HepG2 (cell line): ENCODE results near the gene MMP28. TPM values are rescaled to one million over a fixed set of nuclear protein-coding genes. Genes with fewer than 3 reads are reported as not detected.

Source experiments
- ATAC-seq: fragments of 200-7000 bp; cut with Tn5 transposase; 3 replicates; pipeline ENCODE4 v1.9.1; 2020; ENCODE audit warnings: mild to moderate bottlenecking, moderate library complexity
- BruUV-seq: library from RNA; stranded (reverse); fragments of 400-500 nt; replicated peaks from 2 replicates; lab custom pipeline; 2021; lab: Mats Ljungman, UMichigan
- CTCF ChIA-PET: fragments of 300-600 bp; formaldehyde crosslinking; extraction: SDS; loops from one replicate; lab custom pipeline; 2021; ENCODE audit warnings: low total read pairs, inconsistent platforms, low intra/inter-chr PET ratio; lab: Yijun Ruan, JAX
- POLR2A ChIA-PET: fragments of 350-600 bp; sonication (Branson Sonifier 250); formaldehyde crosslinking; loops from one replicate; lab custom pipeline; 2020; ENCODE audit warnings: antibody characterized with exemption, inconsistent platforms; lab: Yijun Ruan, JAX
- DNase-seq: peaks from one replicate; pipeline ENCODE4 v3.0.0-alpha.2; 2015; ENCODE audit warnings: low spot score
- FAIRE-seq: peaks from 3 replicates; lab custom pipeline; 2011; peaks lifted over from hg19 to GRCh38; lab: Jason Lieb, UNC
- H2AFZ ChIP-seq: one replicate; pipeline ENCODE4 v1.6.1; 2011; ENCODE audit warnings: low read length, inconsistent platforms
- H3K27ac ChIP-seq: fragments of 300-600 bp; 3 replicates; pipeline ENCODE4 v1.8.0; 2011; ENCODE audit warnings: mixed run types, mild to moderate bottlenecking, mixed read lengths, low read length, inconsistent platforms; ENCODE audit not compliant: insufficient read depth; ENCODE audit errors: extremely low read length
- H3K27me3 ChIP-seq, 2 experiments: fragments of 200-600 bp in 1 of 2; 2 replicates in 1 of 2; 3 replicates in 1 of 2; pipeline versions ENCODE4 v1.6.0 to v1.8.0; 2011; ENCODE audit warnings: low read length in 2 of 2, mild to moderate bottlenecking in 2 of 2, moderate library complexity in 2 of 2, inconsistent platforms in 1 of 2; ENCODE audit not compliant: insufficient read depth in 2 of 2, control insufficient read depth in 1 of 2
- H3K36me3 ChIP-seq, 2 experiments: fragments of 200-600 bp in 1 of 2; replicated peaks in 1 of 2; 2 replicates in 1 of 2; 3 replicates in 1 of 2; pipeline versions ENCODE4 v1.5.1 to v1.8.0; 2011; ENCODE audit warnings: low read length in 2 of 2, inconsistent platforms in 1 of 2; ENCODE audit not compliant: insufficient read depth in 2 of 2, control insufficient read depth in 1 of 2
- H3K4me1 ChIP-seq: 2 replicates; pipeline ENCODE4 v1.5.1; 2012; ENCODE audit warnings: low read length, inconsistent platforms; ENCODE audit not compliant: insufficient read depth
- H3K4me2 ChIP-seq: 2 replicates; pipeline ENCODE4 v1.6.0; 2011; ENCODE audit warnings: low read depth, low read length, inconsistent platforms
- H3K4me3 ChIP-seq, 3 experiments: fragments of 200-600 bp in 1 of 3; sonication (generic), shearing (Covaris generic) in 1 of 3; replicated peaks in 1 of 3; 2 replicates each; pipeline ENCODE4 v1.5.1; 2011 to 2016; ENCODE audit warnings: low read length in 3 of 3, inconsistent platforms in 2 of 3, low read depth in 2 of 3, mild to moderate bottlenecking in 2 of 3, control low read depth in 1 of 3, mixed read lengths in 1 of 3; ENCODE audit not compliant: insufficient read depth in 1 of 3
- H3K79me2 ChIP-seq: one replicate; pipeline ENCODE4 v1.6.1; 2011; ENCODE audit warnings: low read length, inconsistent platforms; ENCODE audit not compliant: insufficient read depth
- H3K9ac ChIP-seq: 2 replicates; pipeline ENCODE4 v1.6.0; 2011; ENCODE audit warnings: mild to moderate bottlenecking, low read depth, low read length, inconsistent platforms; ENCODE audit not compliant: insufficient read depth
- H3K9me3 ChIP-seq: 2 replicates; pipeline ENCODE4 v1.5.1; 2012; ENCODE audit warnings: mild to moderate bottlenecking, low read length
- H4K20me1 ChIP-seq: 2 replicates; pipeline ENCODE4 v1.6.0; 2011; ENCODE audit warnings: inconsistent platforms, mild to moderate bottlenecking, low read length, moderate library complexity; ENCODE audit not compliant: insufficient read depth
- CENPX ChIP-seq: sonication (generic); formaldehyde crosslinking; IDR thresholded peaks from 2 replicates; pipeline ENCODE4 v1.9.0; 2021; ENCODE audit warnings: mild to moderate bottlenecking, missing genetic modification reagents, moderate library complexity
- FOXM1 ChIP-seq: sonication (generic); formaldehyde crosslinking; IDR thresholded peaks from 2 replicates; pipeline ENCODE4 v1.5.0; 2020; ENCODE audit warnings: missing genetic modification reagents
- FOXO4 ChIP-seq: sonication (generic); formaldehyde crosslinking; conservative IDR thresholded peaks from 2 replicates; pipeline ENCODE4 v1.8.1; 2023; ENCODE audit warnings: missing genetic modification reagents
- PBX2 ChIP-seq: IDR thresholded peaks from 2 replicates; pipeline ENCODE4 v1.6.1; 2016; ENCODE audit warnings: control low read depth
- PCBP2 ChIP-seq: fragments of 200-400 bp; formaldehyde crosslinking; optimal IDR thresholded peaks from 2 replicates; pipeline ENCODE3; 2018; ENCODE audit warnings: low read length, low read depth; ENCODE audit not compliant: poor library complexity, severe bottlenecking
- PRMT3 ChIP-seq: sonication (generic); formaldehyde crosslinking; IDR thresholded peaks from 2 replicates; pipeline ENCODE4 v1.8.1; 2022; ENCODE audit warnings: low read depth, mild to moderate bottlenecking, moderate library complexity, missing genetic modification reagents, borderline replicate concordance
- ZFP41 ChIP-seq: sonication (generic); formaldehyde crosslinking; IDR thresholded peaks from 2 replicates; pipeline ENCODE4 v1.4.0; 2020; ENCODE audit warnings: mild to moderate bottlenecking, missing genetic modification reagents, borderline replicate concordance
- ZNF430 ChIP-seq: sonication (generic); formaldehyde crosslinking; IDR thresholded peaks from 2 replicates; pipeline ENCODE4 v1.9.0; 2021; ENCODE audit warnings: mild to moderate bottlenecking, missing genetic modification reagents
- ZNF512B ChIP-seq: sonication (generic); formaldehyde crosslinking; IDR thresholded peaks from 2 replicates; pipeline ENCODE4 v1.5.1; 2020; ENCODE audit warnings: missing genetic modification reagents, mild to moderate bottlenecking, borderline replicate concordance
- ZNF746 ChIP-seq: sonication (generic); formaldehyde crosslinking; IDR thresholded peaks from 2 replicates; pipeline ENCODE4 v1.8.0; 2022; ENCODE audit warnings: mild to moderate bottlenecking, missing genetic modification reagents
- WGBS: methylation state at CpG from one replicate; pipeline ENCODE4 v1.1.6; 2017; ENCODE audit warnings: low lambda C conversion rate; 5-methylcytosine and 5-hydroxymethylcytosine counted together
- in situ Hi-C: cut with HindIII; loops from 2 replicates; pipeline ENCODE4 v1.10.0; 2017; ENCODE audit warnings: low pct_unique_long_range_greater_than_20kb; ENCODE audit not compliant: extremely low pct_ligation_motif_present
- intact Hi-C: fragments of 100-400 bp; cut with micrococcal nuclease; formaldehyde crosslinking; loops from one replicate; pipeline ENCODE4 v1.10.0; 2022; ENCODE audit not compliant: unreplicated experiment
- polyA plus RNA-seq, 8 experiments: library from polyadenylated mRNA; depleted of rRNA in 3 of 8; stranded (reverse) in 7 of 8; unstranded in 1 of 8; fragments of >200 nt; fragmentation: Illumina TruSeq in 4 of 8; extraction: Trizol in 4 of 8; gene quantifications; 2 replicates each; pipeline versions ENCODE4 v1.2.1 to v1.2.3, GENCODE V29; 2011 to 2016; ENCODE audit warnings: low read depth in 4 of 8, missing spikeins in 1 of 8, mixed read lengths in 1 of 8; ENCODE audit not compliant: insufficient read depth in 1 of 8
- total RNA-seq, 5 experiments: library from RNA; depleted of rRNA; stranded (reverse); fragments of >200 nt; fragmentation: Illumina TruSeq; extraction: Trizol; gene quantifications; 2 replicates each; pipeline ENCODE4 v1.2.3, GENCODE V29; 2016; ENCODE audit warnings: low read depth in 1 of 5

Gene MMP28
- total and polyA plus RNA-seq, 2 of the 13 experiments (the other 11 are each of a cell fraction or from before 2014, with no cell fraction given) = not detected

GRCh38 chr17:35732806-35733136 is 62.7 kb downstream of the MMP28 start:
- peak overlapping the region; percentile 63 to 87 (median 70); a peak in 5 of 6 replicates for H3K4me3 ChIP-seq
- no peak for FAIRE-seq
- 57% methylated on average over 1 of the region's 1 CpG for WGBS
- no TSS peak for BruUV-seq
- H3K27me3 ChIP-seq = no peaks in the 10 kb centered on the region
- H4K20me1 ChIP-seq = no peaks in the 10 kb centered on the region
- H3K36me3 ChIP-seq = no peaks in the 10 kb centered on the region
- H3K4me1 ChIP-seq = peaks cover 24% of the 10 kb centered on the region
- POLR2A ChIA-PET = no interaction called here
- intact Hi-C loops = no loop called here
- peaks cover 2% of the 10 kb centered on the region for H3K79me2 ChIP-seq
- no peaks in the 10 kb centered on the region for H3K9me3 ChIP-seq
- no peak for TF ChIP-seq ZNF512B (CRISPR knock-in tag)
- no peak for TF ChIP-seq ZFP41 (CRISPR knock-in tag)
- no peak for TF ChIP-seq PBX2 (CRISPR knock-in tag)
- TF ChIP-seq FOXO4 = no peak
- no peak for TF ChIP-seq CENPX (CRISPR knock-in tag)
- no peak for TF ChIP-seq FOXM1 (CRISPR knock-in tag)
- no peak for TF ChIP-seq PCBP2
- TF ChIP-seq ZNF746 (CRISPR knock-in tag) = no peak
- TF ChIP-seq PRMT3 (CRISPR knock-in tag) = no peak
- no peak for TF ChIP-seq ZNF430
- TF ChIP-seq, all 625 proteins: peak for 0
- peak; percentile 4; the same call in 1 of the 3 replicates for ATAC-seq
- CTCF ChIA-PET = no interaction called here
- Histone ChIP-seq H3K9ac (peak overlapping the region; percentile 65), H3K27ac (no peak overlapping the region), H3K4me2 (peak overlapping the region; percentile 82), H2AFZ (no peak overlapping the region)
- in situ Hi-C loops = loop anchor here (25.0 kb wide), 1 partner anchor 420 kb away; no protein-coding TSS in a partner anchor
- no peak for DNase-seq
